Hepatocyte (in vitro differentiated cells): Measurements from ENCODE around the gene IL1RN. TPM values are rescaled to one million over a fixed set of nuclear protein-coding genes. Genes with fewer than 3 reads are reported as not detected.

Experiments
- DNase-seq: peaks from one replicate; pipeline ENCODE4 v3.0.0-alpha.2; 2016; ENCODE audit warnings: low spot score
- H2AFZ ChIP-seq: fragments of 200-600 bp; sonication (generic); 2 replicates; pipeline ENCODE4 v1.6.0; 2016; ENCODE audit warnings: antibody characterized with exemption, mild to moderate bottlenecking
- H3K27ac ChIP-seq: fragments of 200-600 bp; sonication (generic); 2 replicates; pipeline ENCODE4 v1.5.1; 2016; ENCODE audit warnings: mild to moderate bottlenecking
- H3K27me3 ChIP-seq: fragments of 200-600 bp; sonication (generic); 2 replicates; pipeline ENCODE4 v1.6.1; 2016
- H3K36me3 ChIP-seq: fragments of 200-600 bp; sonication (generic); replicated peaks from 2 replicates; pipeline ENCODE4 v1.5.1; 2016; ENCODE audit warnings: low read depth; ENCODE audit not compliant: insufficient read depth
- H3K4me1 ChIP-seq: fragments of 200-600 bp; sonication (generic); 2 replicates; pipeline ENCODE4 v1.5.1; 2016; ENCODE audit warnings: mild to moderate bottlenecking, moderate library complexity; ENCODE audit not compliant: insufficient read depth
- H3K4me2 ChIP-seq: fragments of 200-600 bp; sonication (generic); 2 replicates; pipeline ENCODE4 v1.6.0; 2016
- H3K4me3 ChIP-seq: fragments of 200-600 bp; sonication (generic); 2 replicates; pipeline ENCODE4 v1.5.1; 2016; ENCODE audit warnings: mild to moderate bottlenecking
- H3K79me2 ChIP-seq: fragments of 200-600 bp; sonication (generic); 2 replicates; pipeline ENCODE4 v1.6.0; 2017; ENCODE audit warnings: mild to moderate bottlenecking
- H3K9me2 ChIP-seq: fragments of 200-600 bp; sonication (generic); replicated peaks from 2 replicates; pipeline ENCODE4 v1.6.0; 2017; ENCODE audit warnings: mild to moderate bottlenecking; ENCODE audit not compliant: insufficient read depth
- H3K9me3 ChIP-seq: fragments of 200-600 bp; sonication (generic); 2 replicates; pipeline ENCODE4 v1.5.1; 2016; ENCODE audit warnings: low read depth, mild to moderate bottlenecking
- H4K20me1 ChIP-seq: fragments of 200-600 bp; sonication (generic); 2 replicates; pipeline ENCODE4 v1.6.0; 2016; ENCODE audit warnings: mild to moderate bottlenecking; ENCODE audit not compliant: insufficient read depth, poor library complexity, severe bottlenecking
- EZH2 ChIP-seq: fragments of 200-600 bp; sonication (generic); IDR thresholded peaks from 2 replicates; pipeline ENCODE4 v1.6.1; 2016; ENCODE audit warnings: antibody characterized with exemption, mild to moderate bottlenecking, borderline replicate concordance
- EZH2phosphoT487 ChIP-seq: fragments of 200-600 bp; sonication (generic); IDR thresholded peaks from one replicate; pipeline ENCODE4 v1.6.1; 2018; ENCODE audit warnings: antibody characterized with exemption, mild to moderate bottlenecking, low read depth, moderate library complexity; ENCODE audit not compliant: unreplicated experiment, severe bottlenecking
- WGBS: methylation state at CpG from one replicate; pipeline ENCODE4 v1.1.6; 2016; ENCODE audit warnings: low lambda C conversion rate; ENCODE audit errors: missing lambda C conversion rate; 5-methylcytosine and 5-hydroxymethylcytosine counted together
- polyA plus RNA-seq: library from polyadenylated mRNA; unstranded; fragments of >200 nt; fragmentation: Nextera tagmentation; extraction: Ambion mirVana; gene quantifications from 2 replicates; pipeline ENCODE4 v1.2.1, GENCODE V29; 2016
- total RNA-seq: library from RNA; depleted of rRNA; stranded (reverse); fragments of >200 nt; gene quantifications from 2 replicates; pipeline ENCODE4 v1.2.3, GENCODE V29; 2014
- TF ChIP-seq, protein P1 (sequence below): fragments of 200-600 bp; sonication (generic); IDR thresholded peaks from 2 replicates; pipeline ENCODE4 v1.5.1; 2016; ENCODE audit warnings: antibody characterized with exemption, mild to moderate bottlenecking; ENCODE audit not compliant: poor library complexity

The IL1RN gene
- total and polyA plus RNA-seq, 2 experiments from 2014 or later = 3.1 to 7.3 TPM

- Histone ChIP-seq H2AFZ (no peak overlapping the region), H3K4me3 (no peak overlapping the region), H3K4me2 (no peak overlapping the region), H3K27me3 (no peaks in the 10 kb centered on the region), H3K36me3 (no peaks in the 10 kb centered on the region), H3K79me2 (no peaks in the 10 kb centered on the region), H3K9me3 (no peaks in the 10 kb centered on the region), H4K20me1 (no peaks in the 10 kb centered on the region), H3K27ac (no peak overlapping the region), H3K4me1 (peaks cover 4% of the 10 kb centered on the region), H3K9me2 (no peaks in the 10 kb centered on the region)
- DNase-seq = no peak
- WGBS = 88% methylated on average over 8 of the region's 8 CpGs
- TF ChIP-seq EZH2phosphoT487 = no peak
- TF ChIP-seq, protein P1, sequence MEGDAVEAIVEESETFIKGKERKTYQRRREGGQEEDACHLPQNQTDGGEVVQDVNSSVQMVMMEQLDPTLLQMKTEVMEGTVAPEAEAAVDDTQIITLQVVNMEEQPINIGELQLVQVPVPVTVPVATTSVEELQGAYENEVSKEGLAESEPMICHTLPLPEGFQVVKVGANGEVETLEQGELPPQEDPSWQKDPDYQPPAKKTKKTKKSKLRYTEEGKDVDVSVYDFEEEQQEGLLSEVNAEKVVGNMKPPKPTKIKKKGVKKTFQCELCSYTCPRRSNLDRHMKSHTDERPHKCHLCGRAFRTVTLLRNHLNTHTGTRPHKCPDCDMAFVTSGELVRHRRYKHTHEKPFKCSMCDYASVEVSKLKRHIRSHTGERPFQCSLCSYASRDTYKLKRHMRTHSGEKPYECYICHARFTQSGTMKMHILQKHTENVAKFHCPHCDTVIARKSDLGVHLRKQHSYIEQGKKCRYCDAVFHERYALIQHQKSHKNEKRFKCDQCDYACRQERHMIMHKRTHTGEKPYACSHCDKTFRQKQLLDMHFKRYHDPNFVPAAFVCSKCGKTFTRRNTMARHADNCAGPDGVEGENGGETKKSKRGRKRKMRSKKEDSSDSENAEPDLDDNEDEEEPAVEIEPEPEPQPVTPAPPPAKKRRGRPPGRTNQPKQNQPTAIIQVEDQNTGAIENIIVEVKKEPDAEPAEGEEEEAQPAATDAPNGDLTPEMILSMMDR = no peak
- no peak for TF ChIP-seq EZH2
Measured at GRCh38 chr2:113112441-113112840, 15.0 kb upstream of the IL1RN start.

DNA sequence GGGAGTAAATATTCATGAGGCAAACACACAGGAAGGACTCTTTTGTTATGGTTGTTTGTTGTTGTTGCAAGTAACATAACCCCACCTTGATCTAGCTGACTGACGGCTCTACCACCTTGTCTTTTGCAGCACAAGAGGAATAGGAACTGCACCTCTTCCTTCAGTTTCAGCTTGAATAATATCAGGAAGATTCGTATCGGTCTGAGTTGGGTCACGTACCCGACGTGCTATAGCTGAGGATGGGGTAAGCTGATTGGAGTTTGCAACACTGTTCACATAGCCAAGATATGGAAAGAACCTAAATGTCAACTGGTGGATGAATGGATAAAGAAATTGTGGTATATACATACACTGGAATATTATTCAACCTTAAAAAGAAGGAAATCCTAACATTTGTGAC lies 14.5 kb upstream of the IL1RN start:
- DNase-seq = no peak
- no peaks in the 10 kb centered on the region for H3K9me2 ChIP-seq
- WGBS = 95% methylated on average over 6 of the region's 6 CpGs
- no peak overlapping the region for H3K27ac ChIP-seq
- peaks cover 7% of the 10 kb centered on the region for H3K4me1 ChIP-seq
- H3K36me3 ChIP-seq = no peaks in the 10 kb centered on the region
- TF ChIP-seq, protein P1 = no peak
- no peak for TF ChIP-seq EZH2
- no peak for TF ChIP-seq EZH2phosphoT487
- no peaks in the 10 kb centered on the region for H4K20me1 ChIP-seq
- no peaks in the 10 kb centered on the region for H3K9me3 ChIP-seq
- H3K4me2 ChIP-seq = no peak overlapping the region
- H3K4me3 ChIP-seq = no peak overlapping the region
- H2AFZ ChIP-seq = no peak overlapping the region
- H3K27me3 ChIP-seq = no peaks in the 10 kb centered on the region
- H3K79me2 ChIP-seq = no peaks in the 10 kb centered on the region

- no peak overlapping the region for H3K27ac ChIP-seq
- H2AFZ ChIP-seq = no peak overlapping the region
- no peaks in the 10 kb centered on the region for H3K9me3 ChIP-seq
- no peaks in the 10 kb centered on the region for H3K79me2 ChIP-seq
- DNase-seq = no peak
- H4K20me1 ChIP-seq = no peaks in the 10 kb centered on the region
- H3K27me3 ChIP-seq = no peaks in the 10 kb centered on the region
- H3K36me3 ChIP-seq = no peaks in the 10 kb centered on the region
- 53% methylated on average over 3 of the region's 3 CpGs for WGBS
- H3K9me2 ChIP-seq = no peaks in the 10 kb centered on the region
- no peak overlapping the region for H3K4me3 ChIP-seq
- no peak for TF ChIP-seq EZH2
- TF ChIP-seq, protein P1 = no peak
- TF ChIP-seq EZH2phosphoT487 = no peak
- H3K4me2 ChIP-seq = no peak overlapping the region
- peaks cover 9% of the 10 kb centered on the region for H3K4me1 ChIP-seq
Measured at GRCh38 chr2:113113807-113114206, 13.6 kb upstream of the IL1RN start.
